Caco-2 (cell line): Measurements from ENCODE around the gene DYNC2H1. TPM values are rescaled to one million over a fixed set of nuclear protein-coding genes. Genes with fewer than 3 reads are reported as not detected.

Source experiments
- BruUV-seq: library from RNA; stranded (reverse); fragments of 400-500 nt; replicated peaks from 2 replicates; lab custom pipeline; 2021; lab: Mats Ljungman, UMichigan
- CTCF ChIA-PET: fragments of 300-600 bp; sonication (Branson Sonifier 250); formaldehyde crosslinking; loops from one replicate; lab custom pipeline; 2022; ENCODE audit warnings: antibody characterized with exemption; lab: Charles Lee
- POLR2A ChIA-PET: fragments of 300-600 bp; sonication (Branson Sonifier 250); formaldehyde crosslinking; loops from one replicate; lab custom pipeline; 2022; ENCODE audit warnings: antibody characterized with exemption; lab: Charles Lee
- DNase-seq, 2 experiments: peaks; one replicate each; pipeline versions ENCODE4 v3.0.0 to v3.0.0-alpha.2; 2020 to 2022
- H3K27me3 ChIP-seq: replicated peaks from 2 replicates; pipeline ENCODE4 v1.6.0; 2011; ENCODE audit warnings: low read length; ENCODE audit not compliant: control insufficient read depth, insufficient read depth
- H3K36me3 ChIP-seq: 2 replicates; pipeline ENCODE4 v1.5.1; 2011; ENCODE audit warnings: low read length; ENCODE audit not compliant: control insufficient read depth, insufficient read depth
- H3K4me1 ChIP-seq: fragments of 250-450 bp; sonication (Bioruptor Pico); 2 replicates; pipeline ENCODE4 v1.5.1; 2020; ENCODE audit warnings: mild to moderate bottlenecking
- H3K4me3 ChIP-seq: 2 replicates; pipeline ENCODE4 v1.5.1; 2011; ENCODE audit warnings: low read depth, mild to moderate bottlenecking, control low read depth, low read length
- H3K9me3 ChIP-seq: fragments of 250-450 bp; sonication (Bioruptor Pico); 2 replicates; pipeline ENCODE4 v1.5.1; 2020; ENCODE audit warnings: mild to moderate bottlenecking, moderate library complexity
- H3K27ac Mint-ChIP-seq: one replicate; pipeline ENCODE4 v1.8.0; 2022; ENCODE audit warnings: mixed read lengths; ENCODE audit not compliant: unreplicated experiment
- H3K27me3 Mint-ChIP-seq: one replicate; pipeline ENCODE4 v1.8.0; 2022; ENCODE audit warnings: mixed read lengths; ENCODE audit not compliant: insufficient read depth, unreplicated experiment
- H3K36me3 Mint-ChIP-seq: one replicate; pipeline ENCODE4 v1.8.0; 2022; ENCODE audit warnings: mild to moderate bottlenecking, mixed read lengths; ENCODE audit not compliant: insufficient read depth, unreplicated experiment
- H3K4me1 Mint-ChIP-seq: one replicate; pipeline ENCODE4 v1.8.0; 2022; ENCODE audit warnings: low read depth, mixed read lengths; ENCODE audit not compliant: unreplicated experiment
- H3K4me3 Mint-ChIP-seq: one replicate; pipeline ENCODE4 v1.8.0; 2022; ENCODE audit warnings: mild to moderate bottlenecking, moderate library complexity, mixed read lengths; ENCODE audit not compliant: unreplicated experiment
- H3K9me3 Mint-ChIP-seq: one replicate; pipeline ENCODE4 v1.8.0; 2022; ENCODE audit warnings: mixed read lengths; ENCODE audit not compliant: unreplicated experiment
- intact Hi-C: fragments of 100-400 bp; cut with micrococcal nuclease; formaldehyde crosslinking; loops from one replicate; pipeline ENCODE4 v1.10.0; 2022; ENCODE audit not compliant: unreplicated experiment
- total RNA-seq: library from RNA; stranded (reverse); gene quantifications from 2 replicates; pipeline ENCODE4 v1.2.3, GENCODE V29; 2022
- TF ChIP-seq, protein P1 (sequence below), 2 experiments: fragments of 200-600 bp in 1 of 2; IDR thresholded peaks; 1 replicate in 1 of 2; 2 replicates in 1 of 2; pipeline versions ENCODE4 v1.5.1 to v1.8.0; 2011 to 2022; ENCODE audit warnings: antibody characterized with exemption in 1 of 2, control low read depth in 1 of 2, inconsistent platforms in 1 of 2, low read depth in 1 of 2, low read length in 1 of 2, mild to moderate bottlenecking in 1 of 2, moderate library complexity in 1 of 2; ENCODE audit not compliant: insufficient read depth in 1 of 2, severe bottlenecking in 1 of 2, unreplicated experiment in 1 of 2

DYNC2H1 gene
- total RNA-seq, 1 experiment from 2014 or later: 6.5 TPM

DNA sequence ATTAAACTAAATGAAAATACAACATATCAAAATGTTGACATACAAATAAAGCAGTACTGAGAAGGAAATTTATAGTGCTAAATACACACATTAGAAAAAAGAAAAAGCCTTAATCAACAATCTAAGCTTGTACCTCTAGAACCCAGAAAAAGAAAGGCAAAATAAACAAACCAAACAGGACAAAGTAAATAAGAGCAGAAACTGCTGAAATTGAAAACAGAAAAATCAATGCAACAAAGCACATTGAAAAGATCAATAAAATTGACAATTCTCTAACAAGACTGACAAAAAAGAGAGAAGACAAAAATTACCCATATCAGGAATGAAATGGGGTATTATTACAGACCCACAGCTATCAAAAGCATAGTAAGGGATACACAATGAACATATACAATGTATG is 38.2 kb upstream of the DYNC2H1 start:
- Mint-ChIP-seq H3K27me3 (no peaks in the 10 kb centered on the region), H3K36me3 (peaks cover 47% of the 10 kb centered on the region), H3K4me3 (no peak overlapping the region), H3K27ac (no peak overlapping the region), H3K4me1 (no peaks in the 10 kb centered on the region), H3K9me3 (no peaks in the 10 kb centered on the region)
- intact Hi-C loops: no loop called here
- no TSS peak for BruUV-seq
- POLR2A ChIA-PET: no interaction called here
- CTCF ChIA-PET: no interaction called here
- Histone ChIP-seq H3K36me3 (peaks cover 1% of the 10 kb centered on the region; the same call in 1 of the 2 replicates), H3K4me3 (no peak overlapping the region), H3K27me3 (no peaks in the 10 kb centered on the region), H3K9me3 (no peaks in the 10 kb centered on the region), H3K4me1 (no peaks in the 10 kb centered on the region)
- no peak for DNase-seq
- TF ChIP-seq, protein P1, sequence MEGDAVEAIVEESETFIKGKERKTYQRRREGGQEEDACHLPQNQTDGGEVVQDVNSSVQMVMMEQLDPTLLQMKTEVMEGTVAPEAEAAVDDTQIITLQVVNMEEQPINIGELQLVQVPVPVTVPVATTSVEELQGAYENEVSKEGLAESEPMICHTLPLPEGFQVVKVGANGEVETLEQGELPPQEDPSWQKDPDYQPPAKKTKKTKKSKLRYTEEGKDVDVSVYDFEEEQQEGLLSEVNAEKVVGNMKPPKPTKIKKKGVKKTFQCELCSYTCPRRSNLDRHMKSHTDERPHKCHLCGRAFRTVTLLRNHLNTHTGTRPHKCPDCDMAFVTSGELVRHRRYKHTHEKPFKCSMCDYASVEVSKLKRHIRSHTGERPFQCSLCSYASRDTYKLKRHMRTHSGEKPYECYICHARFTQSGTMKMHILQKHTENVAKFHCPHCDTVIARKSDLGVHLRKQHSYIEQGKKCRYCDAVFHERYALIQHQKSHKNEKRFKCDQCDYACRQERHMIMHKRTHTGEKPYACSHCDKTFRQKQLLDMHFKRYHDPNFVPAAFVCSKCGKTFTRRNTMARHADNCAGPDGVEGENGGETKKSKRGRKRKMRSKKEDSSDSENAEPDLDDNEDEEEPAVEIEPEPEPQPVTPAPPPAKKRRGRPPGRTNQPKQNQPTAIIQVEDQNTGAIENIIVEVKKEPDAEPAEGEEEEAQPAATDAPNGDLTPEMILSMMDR (IDR thresholded peaks at IDR 0.05; ENCODE audit: insufficient read depth in 1 of 2, low read depth in 1 of 2, low read length in 1 of 2, severe bottlenecking in 1 of 2, unreplicated experiment in 1 of 2): no peak

DNA sequence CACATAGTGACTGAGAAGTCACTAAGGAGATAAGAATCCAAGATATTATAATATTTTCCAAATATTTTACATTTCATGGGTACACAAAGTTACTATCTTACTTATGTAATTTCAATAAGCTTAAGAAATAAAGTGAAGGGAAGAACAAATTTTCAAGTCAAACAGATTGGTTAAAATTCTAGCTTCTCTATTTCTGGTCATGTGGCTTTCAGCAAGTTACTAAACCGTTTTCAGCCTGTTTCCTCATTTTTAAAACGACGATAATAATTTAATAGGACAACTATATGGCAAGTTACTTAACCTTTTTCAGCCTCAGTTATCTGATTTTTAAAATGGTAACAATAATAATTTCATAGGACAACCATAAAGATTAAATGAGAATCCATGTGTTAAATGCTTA is 32.9 kb upstream of the DYNC2H1 start:
- Histone ChIP-seq H3K4me3 (no peak overlapping the region), H3K4me1 (no peaks in the 10 kb centered on the region), H3K36me3 (peaks cover 4% of the 10 kb centered on the region; the same call in 1 of the 2 replicates), H3K9me3 (no peaks in the 10 kb centered on the region), H3K27me3 (no peaks in the 10 kb centered on the region)
- TF ChIP-seq, protein P1 (IDR thresholded peaks at IDR 0.05; ENCODE audit: insufficient read depth in 1 of 2, low read depth in 1 of 2, low read length in 1 of 2, severe bottlenecking in 1 of 2, unreplicated experiment in 1 of 2): no peak
- intact Hi-C loops: no loop called here
- no peak overlapping the region for H3K4me3 Mint-ChIP-seq
- DNase-seq: no peak
- peaks cover 76% of the 10 kb centered on the region for H3K36me3 Mint-ChIP-seq
- BruUV-seq: no TSS peak
- H3K27ac Mint-ChIP-seq: no peak overlapping the region
- H3K4me1 Mint-ChIP-seq: no peaks in the 10 kb centered on the region
- no peaks in the 10 kb centered on the region for H3K27me3 Mint-ChIP-seq
- ChIA-PET POLR2A (no interaction called here), CTCF (no interaction called here)
- no peaks in the 10 kb centered on the region for H3K9me3 Mint-ChIP-seq

DNA sequence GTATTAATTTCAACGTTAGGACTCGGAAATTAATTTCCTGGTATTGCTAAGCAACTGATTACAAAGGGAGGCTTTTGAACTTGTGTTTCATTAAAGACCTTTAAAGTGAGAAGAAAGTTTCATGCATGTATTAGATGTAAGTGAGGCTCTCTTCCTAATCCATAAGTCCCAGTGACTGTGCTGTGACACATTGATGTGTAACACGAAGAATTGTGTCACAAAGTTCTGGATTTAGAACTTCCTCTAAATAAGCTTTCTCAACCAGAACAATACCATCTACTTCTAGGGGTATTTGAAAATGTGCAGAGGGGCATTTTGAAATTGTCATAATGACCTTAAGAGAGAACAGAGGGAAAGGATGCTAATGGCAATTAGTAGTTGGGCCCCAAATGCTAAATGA is 31.7 kb upstream of the DYNC2H1 start:
- H3K4me3 Mint-ChIP-seq: no peak overlapping the region
- no peaks in the 10 kb centered on the region for H3K27me3 Mint-ChIP-seq
- ChIA-PET CTCF (no interaction called here), POLR2A (no interaction called here)
- Histone ChIP-seq H3K4me1 (no peaks in the 10 kb centered on the region), H3K4me3 (no peak overlapping the region), H3K27me3 (no peaks in the 10 kb centered on the region), H3K9me3 (no peaks in the 10 kb centered on the region), H3K36me3 (peaks cover 4% of the 10 kb centered on the region)
- no peaks in the 10 kb centered on the region for H3K9me3 Mint-ChIP-seq
- H3K27ac Mint-ChIP-seq: no peak overlapping the region
- TF ChIP-seq, protein P1 (IDR thresholded peaks at IDR 0.05; ENCODE audit: insufficient read depth in 1 of 2, low read depth in 1 of 2, low read length in 1 of 2, severe bottlenecking in 1 of 2, unreplicated experiment in 1 of 2): no peak
- H3K36me3 Mint-ChIP-seq: peaks cover 86% of the 10 kb centered on the region
- DNase-seq: no peak
- H3K4me1 Mint-ChIP-seq: no peaks in the 10 kb centered on the region
- no TSS peak for BruUV-seq
- intact Hi-C loops: no loop called here
